H54 (cell line): Measurements from ENCODE around the gene KIAA0825.

ENCODE experiments used
- DNase-seq: peaks from one replicate; pipeline ENCODE4 v3.0.0; 2011; ENCODE audit warnings: low spot score, mixed read lengths; ENCODE audit not compliant: insufficient read length
- FAIRE-seq: peaks from 3 replicates; lab custom pipeline; 2011; peaks lifted over from hg19 to GRCh38; lab: Jason Lieb, UNC
- POLR2A ChIP-seq: IDR thresholded peaks from 2 replicates; pipeline ENCODE4 v1.6.1; 2011; ENCODE audit warnings: low read depth, mild to moderate bottlenecking, low read length

Gene KIAA0825

GRCh38 chr5:94508461-94509148 lies 109.8 kb downstream of the KIAA0825 start:
- DNase-seq: no peak
- no peak for FAIRE-seq
- no peak for TF ChIP-seq POLR2A

GRCh38 chr5:94505327-94506068 lies 112.9 kb downstream of the KIAA0825 start:
- no peak for TF ChIP-seq POLR2A
- DNase-seq (no peak), FAIRE-seq (no peak)

DNA sequence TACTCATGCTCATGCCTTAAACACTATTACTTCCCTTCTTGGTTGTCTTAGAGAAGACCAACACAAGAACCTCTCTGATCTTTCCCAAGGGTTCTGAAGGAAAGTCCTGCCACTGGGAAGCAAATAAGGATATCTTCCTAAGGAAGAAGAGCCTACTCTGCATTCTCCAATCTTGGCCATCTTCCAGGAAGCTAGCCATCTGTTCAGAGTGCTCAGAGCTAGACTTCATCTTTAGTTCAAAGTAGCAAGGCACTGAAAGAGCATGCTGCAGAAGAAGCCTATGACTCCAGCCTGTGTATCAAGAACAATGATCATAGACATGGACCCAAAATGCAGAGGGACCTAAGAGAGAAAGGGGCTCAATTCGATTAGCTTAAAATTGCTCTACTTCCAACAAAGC lies 114.7 kb downstream of the KIAA0825 start:
- DNase-seq (no peak), FAIRE-seq (no peak)
- no peak for TF ChIP-seq POLR2A

- no peak for DNase-seq
- no peak for TF ChIP-seq POLR2A
- FAIRE-seq: no peak
Measured at GRCh38 chr5:94501365-94501764, 117.0 kb downstream of the KIAA0825 start.

DNA sequence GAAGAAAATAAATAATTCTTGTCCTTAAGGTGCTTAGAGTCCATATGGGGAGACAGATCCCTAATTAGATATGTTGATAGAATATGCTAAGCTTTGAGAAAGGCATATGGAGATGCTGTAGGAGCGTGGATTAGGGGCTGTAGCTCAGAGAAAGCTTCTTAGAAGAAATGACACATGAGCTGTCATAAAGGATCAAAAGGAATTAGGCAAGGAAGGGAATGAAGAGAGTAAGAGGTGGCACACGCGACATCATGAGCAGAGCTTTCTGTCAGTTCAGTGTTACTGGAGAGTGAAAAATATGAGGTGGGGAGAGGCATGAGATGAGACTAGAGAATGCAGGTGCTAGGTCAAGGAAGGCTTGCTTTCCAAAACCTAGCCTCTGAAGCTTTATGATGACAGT lies 118.6 kb downstream of the KIAA0825 start:
- FAIRE-seq (no peak), DNase-seq (no peak)
- no peak for TF ChIP-seq POLR2A

DNA sequence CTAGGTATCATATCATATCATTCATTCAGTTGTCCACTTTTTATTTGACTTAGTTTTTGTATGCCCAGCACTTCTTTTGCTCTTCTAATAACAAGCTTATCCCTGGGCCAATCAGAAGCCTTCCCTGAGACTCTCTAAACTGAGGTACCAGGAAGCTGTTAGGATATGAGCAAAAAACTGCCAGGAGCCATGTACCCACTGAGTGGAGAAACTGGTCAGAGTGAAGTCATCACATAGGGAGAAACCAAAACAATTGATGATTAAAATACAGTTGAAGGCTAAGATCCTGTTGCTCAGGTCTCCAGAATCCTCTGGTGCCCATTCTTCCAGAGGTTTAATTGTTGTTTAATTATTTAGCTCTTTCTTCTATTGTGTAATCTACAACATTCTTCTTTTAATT lies 120.2 kb downstream of the KIAA0825 start:
- no peak for DNase-seq
- FAIRE-seq: no peak
- no peak for TF ChIP-seq POLR2A

DNA sequence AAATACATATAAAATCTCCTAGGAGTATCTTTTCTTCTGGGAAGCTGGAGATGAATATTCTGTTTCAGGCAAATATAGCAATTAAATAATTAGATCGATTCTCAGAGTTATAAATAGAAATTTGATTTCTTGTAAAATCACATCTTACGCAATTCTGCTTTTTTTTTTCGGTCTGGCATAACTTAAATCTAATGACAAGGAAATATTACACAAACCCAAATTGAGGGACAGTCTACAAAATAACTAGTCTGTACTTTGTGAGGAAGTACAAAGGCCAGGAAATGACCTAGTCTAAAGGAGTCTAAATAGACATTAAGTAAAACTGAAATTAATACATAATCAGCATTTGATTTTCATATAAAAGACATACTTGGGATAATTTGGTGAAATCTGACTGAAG lies 133.3 kb downstream of the KIAA0825 start:
- no peak for TF ChIP-seq POLR2A
- FAIRE-seq: no peak
- no peak for DNase-seq

GRCh38 chr5:94481059-94481458 lies 137.3 kb downstream of the KIAA0825 start:
- DNase-seq: no peak
- no peak for FAIRE-seq

GRCh38 chr5:94480486-94480885 lies 137.9 kb downstream of the KIAA0825 start:
- DNase-seq (no peak), FAIRE-seq (no peak)
- TF ChIP-seq POLR2A: no peak

More at GRCh38 chr5:94481059-94481458, 137.3 kb downstream of the KIAA0825 start:
- TF ChIP-seq POLR2A: no peak

- FAIRE-seq (no peak), DNase-seq (no peak)
- no peak for TF ChIP-seq POLR2A
Measured at GRCh38 chr5:94473936-94474335, 144.5 kb downstream of the KIAA0825 start.

DNA sequence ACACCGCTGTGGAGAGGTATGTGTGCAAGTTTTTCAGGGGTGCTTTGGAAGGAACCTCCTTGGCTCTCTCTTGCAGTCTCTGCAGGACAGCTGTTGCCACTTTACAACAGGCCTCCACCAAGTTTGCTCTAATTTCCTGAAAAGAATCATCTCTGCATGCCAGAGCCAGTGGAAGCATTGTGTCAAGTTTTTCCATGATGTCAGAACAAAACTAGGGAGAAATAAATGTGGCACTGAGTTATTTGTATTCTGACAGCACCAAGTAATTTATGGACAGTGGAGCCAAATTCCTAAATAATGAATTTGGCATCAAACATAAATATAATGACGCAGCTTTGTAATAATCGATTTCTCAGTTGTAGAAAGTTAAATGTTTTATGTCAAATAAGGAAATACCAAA lies 146.9 kb downstream of the KIAA0825 start:
- TF ChIP-seq POLR2A: no peak
- FAIRE-seq (no peak), DNase-seq (no peak)

GRCh38 chr5:94470802-94471201 lies 147.6 kb downstream of the KIAA0825 start:
- TF ChIP-seq POLR2A: no peak
- DNase-seq (no peak), FAIRE-seq (no peak)

- no peak for TF ChIP-seq POLR2A
- FAIRE-seq (no peak), DNase-seq (no peak)
Measured at GRCh38 chr5:94469894-94470329, 148.5 kb downstream of the KIAA0825 start.

- TF ChIP-seq POLR2A: no peak
- no peak for DNase-seq
- no peak for FAIRE-seq
Measured at GRCh38 chr5:94467954-94468930, 150.2 kb downstream of the KIAA0825 start.
